ENCODE results near the gene MYD88. TPM values are rescaled to one million over a fixed set of nuclear protein-coding genes. Genes with fewer than 3 reads are reported as not detected.

Gene MYD88
- total RNA-seq, 1 donor, result 8.7 TPM

- Histone ChIP-seq H3K36me3 (ENCODE audit: insufficient read depth, low read length) (peaks cover 78% of the 10 kb centered on the region), H3K27me3 (ENCODE audit: insufficient read depth, low read length) (no peaks in the 10 kb centered on the region), H3K9me3 (ENCODE audit: low read depth, low read length) (no peaks in the 10 kb centered on the region), H3K4me1 (ENCODE audit: insufficient read depth, low read length) (no peaks in the 10 kb centered on the region), H3K4me2 (ENCODE audit: insufficient read depth, low read length) (no peak overlapping the region), H4K20me1 (ENCODE audit: insufficient read depth, low read length) (peaks cover 17% of the 10 kb centered on the region), H3K4me3 (ENCODE audit: insufficient read depth, low read length) (no peak overlapping the region), H3K79me2 (ENCODE audit: insufficient read depth, low read length) (no peaks in the 10 kb centered on the region), H2AFZ (ENCODE audit: low read length) (no peak overlapping the region), H3K27ac (ENCODE audit: low read depth, low read length) (no peak overlapping the region)
- TF ChIP-seq CTCF (IDR thresholded peaks at IDR 0.05; ENCODE audit: extremely low read depth, low read depth, low read length), result no peak
- DNase-seq (ENCODE audit: insufficient read length, low spot score, missing footprints), result no peak
Observed at GRCh38 chr3:38127611-38128302, 10.7 kb upstream of the MYD88 start.

GRCh38 chr3:38128303-38128655 is 10.2 kb upstream of the MYD88 start:
- Histone ChIP-seq H2AFZ (ENCODE audit: low read length) (no peak overlapping the region), H3K27me3 (ENCODE audit: insufficient read depth, low read length) (no peaks in the 10 kb centered on the region), H3K4me1 (ENCODE audit: insufficient read depth, low read length) (no peaks in the 10 kb centered on the region), H3K36me3 (ENCODE audit: insufficient read depth, low read length) (peaks cover 78% of the 10 kb centered on the region), H3K9me3 (ENCODE audit: low read depth, low read length) (no peaks in the 10 kb centered on the region), H3K4me2 (ENCODE audit: insufficient read depth, low read length) (no peak overlapping the region), H4K20me1 (ENCODE audit: insufficient read depth, low read length) (peaks cover 21% of the 10 kb centered on the region), H3K79me2 (ENCODE audit: insufficient read depth, low read length) (peaks cover 2% of the 10 kb centered on the region), H3K4me3 (ENCODE audit: insufficient read depth, low read length) (no peak overlapping the region), H3K27ac (ENCODE audit: low read depth, low read length) (no peak overlapping the region)
- TF ChIP-seq CTCF (IDR thresholded peaks at IDR 0.05; ENCODE audit: extremely low read depth, low read depth, low read length), result no peak
- no peak for DNase-seq (ENCODE audit: insufficient read length, low spot score, missing footprints)

- H4K20me1 ChIP-seq (ENCODE audit: insufficient read depth, low read length), result peaks cover 21% of the 10 kb centered on the region
- no peak overlapping the region for H3K4me2 ChIP-seq (ENCODE audit: insufficient read depth, low read length)
- TF ChIP-seq CTCF (IDR thresholded peaks at IDR 0.05; ENCODE audit: extremely low read depth, low read depth, low read length), result no peak
- no peak overlapping the region for H3K27ac ChIP-seq (ENCODE audit: low read depth, low read length)
- H3K9me3 ChIP-seq (ENCODE audit: low read depth, low read length), result no peaks in the 10 kb centered on the region
- DNase-seq (ENCODE audit: insufficient read length, low spot score, missing footprints), result no peak
- no peaks in the 10 kb centered on the region for H3K27me3 ChIP-seq (ENCODE audit: insufficient read depth, low read length)
- peaks cover 84% of the 10 kb centered on the region for H3K36me3 ChIP-seq (ENCODE audit: insufficient read depth, low read length)
- H3K4me1 ChIP-seq (ENCODE audit: insufficient read depth, low read length), result no peaks in the 10 kb centered on the region
- H3K79me2 ChIP-seq (ENCODE audit: insufficient read depth, low read length), result peaks cover 5% of the 10 kb centered on the region
- H3K4me3 ChIP-seq (ENCODE audit: insufficient read depth, low read length), result no peak overlapping the region
- H2AFZ ChIP-seq (ENCODE audit: low read length), result no peak overlapping the region
Observed at GRCh38 chr3:38129058-38129457, 9.4 kb upstream of the MYD88 start.

- H3K36me3 ChIP-seq (ENCODE audit: insufficient read depth, low read length), result peaks cover 78% of the 10 kb centered on the region
Observed at GRCh38 chr3:38130631-38131065, 7.8 kb upstream of the MYD88 start.

More at GRCh38 chr3:38130631-38131065, 7.8 kb upstream of the MYD88 start:
- no peaks in the 10 kb centered on the region for H3K9me3 ChIP-seq (ENCODE audit: low read depth, low read length)
- TF ChIP-seq CTCF (IDR thresholded peaks at IDR 0.05; ENCODE audit: extremely low read depth, low read depth, low read length), result no peak
- peaks cover 16% of the 10 kb centered on the region for H3K79me2 ChIP-seq (ENCODE audit: insufficient read depth, low read length)
- H2AFZ ChIP-seq (ENCODE audit: low read length), result no peak overlapping the region
- no peak overlapping the region for H3K4me2 ChIP-seq (ENCODE audit: insufficient read depth, low read length)
- peaks cover 23% of the 10 kb centered on the region for H4K20me1 ChIP-seq (ENCODE audit: insufficient read depth, low read length)
- H3K4me1 ChIP-seq (ENCODE audit: insufficient read depth, low read length), result peaks cover 2% of the 10 kb centered on the region
- H3K27me3 ChIP-seq (ENCODE audit: insufficient read depth, low read length), result no peaks in the 10 kb centered on the region
- no peak for DNase-seq (ENCODE audit: insufficient read length, low spot score, missing footprints)
- H3K4me3 ChIP-seq (ENCODE audit: insufficient read depth, low read length), result no peak overlapping the region
- H3K27ac ChIP-seq (ENCODE audit: low read depth, low read length), result no peak overlapping the region

All from osteoblast (primary cell).